Spleen (tissue), 11 donors: ENCODE data around the gene PTPRM. TPM values are rescaled to one million over a fixed set of nuclear protein-coding genes. Genes with fewer than 3 reads are reported as not detected.

Experiments
- DNase-seq: peaks from one replicate; pipeline ENCODE4 v3.0.0-alpha.2; 2020
- H3K27ac ChIP-seq, 8 donors: fragments of 200-600 bp; sonication (generic) in 7 of 8; 1 replicate in 4 of 8; 2 replicates in 4 of 8; pipeline versions ENCODE4 v1.5.0 to v1.8.0; 2016 to 2021; ENCODE audit warnings: inconsistent platforms in 4 of 8, mild to moderate bottlenecking in 4 of 8, moderate library complexity in 1 of 8
- H3K27me3 ChIP-seq, 7 donors: fragments of 200-600 bp; sonication (generic) in 6 of 7; replicated peaks in 1 of 7; 1 replicate in 4 of 7; 2 replicates in 3 of 7; pipeline versions ENCODE4 v1.5.0 to v1.8.0; 2016 to 2021; ENCODE audit warnings: inconsistent platforms in 3 of 7, mild to moderate bottlenecking in 1 of 7
- H3K36me3 ChIP-seq, 6 donors: fragments of 200-600 bp; sonication (generic) in 5 of 6; 1 replicate in 4 of 6; 2 replicates in 2 of 6; pipeline versions ENCODE4 v1.5.0 to v1.8.0; 2016 to 2021; ENCODE audit warnings: inconsistent platforms in 2 of 6
- H3K4me1 ChIP-seq, 6 donors: fragments of 200-600 bp; sonication (generic) in 5 of 6; 1 replicate in 3 of 6; 2 replicates in 3 of 6; pipeline versions ENCODE4 v1.5.0 to v1.8.0; 2016 to 2021; ENCODE audit warnings: inconsistent platforms in 3 of 6
- H3K4me3 ChIP-seq, 8 donors: fragments of 200-600 bp; sonication (generic) in 7 of 8; 1 replicate in 4 of 8; 2 replicates in 4 of 8; pipeline versions ENCODE4 v1.5.0 to v1.8.0; 2016 to 2021; ENCODE audit warnings: inconsistent platforms in 4 of 8, mild to moderate bottlenecking in 4 of 8, moderate library complexity in 2 of 8
- H3K9me3 ChIP-seq, 8 donors: fragments of 200-600 bp; sonication (generic) in 7 of 8; 1 replicate in 4 of 8; 2 replicates in 4 of 8; pipeline versions ENCODE4 v1.5.0 to v1.8.0; 2016 to 2021; ENCODE audit warnings: inconsistent platforms in 4 of 8
- CTCF ChIP-seq, 11 experiments: fragments of 200-600 bp in 7 of 11; fragments of 450-650 bp in 4 of 11; sonication (generic) in 4 of 11; IDR thresholded peaks in 8 of 11; conservative IDR thresholded peaks in 3 of 11; 1 replicate in 7 of 11; 2 replicates in 4 of 11; pipeline versions ENCODE4 v1.4.0 to v1.8.0; 2016 to 2021; ENCODE audit warnings: antibody characterized with exemption in 11 of 11, inconsistent platforms in 4 of 11, mild to moderate bottlenecking in 1 of 11
- POLR2A ChIP-seq, 3 donors: fragments of 450-650 bp; IDR thresholded peaks; one replicate each; pipeline ENCODE4 v1.5.1; 2017; ENCODE audit warnings: antibody characterized with exemption in 3 of 3, mild to moderate bottlenecking in 1 of 3
- POLR2AphosphoS5 ChIP-seq, 3 donors: sonication (generic); formaldehyde crosslinking; IDR thresholded peaks; one replicate each; pipeline ENCODE4 v1.5.1; 2017; ENCODE audit warnings: antibody characterized with exemption in 3 of 3
- WGBS, 5 donors: extraction: QIAGEN DNeasy Blood & Tissue Kit in 3 of 5; methylation state at CpG; one replicate each; pipeline versions ENCODE4 v1.1.5 to v1.1.7; 2013 to 2018; 5-methylcytosine and 5-hydroxymethylcytosine counted together
- intact Hi-C: fragments of 100-400 bp; cut with DNase I; formaldehyde crosslinking; loops from one replicate; pipeline ENCODE4 v1.15.0; 2023; ENCODE audit warnings: low total_unique reads
- polyA plus RNA-seq, 3 donors: library from polyadenylated mRNA; stranded (reverse); fragments of 200-250 nt; gene quantifications; one replicate each; pipeline ENCODE4 v1.2.1, GENCODE V29; 2013
- total RNA-seq, 7 donors: library from RNA; depleted of rRNA in 3 of 7; stranded (reverse); fragments of >200 nt in 3 of 7; fragmentation: NEBNext Ultra II Directional in 4 of 7; extraction: Animal tissue kit (Norgen Biotek cat#: 25700) in 4 of 7; gene quantifications; one replicate each; pipeline versions ENCODE4 v1.1.0 to v1.2.1, GENCODE V29; 2016 to 2021
- donor health status: healthy with polysubstance abuse.
- donor health status: DM: no; HTN: no; CAD: no; lungs with moderate emphysema.
- donor health status: DM: no; HTN: no; CAD: no.
- donor health status: Bipolar disorder and iron deficiency.
- donor health status: healthy.
- donor health status: DM: no; HTN: no; CAD: no.
- donor health status: DM: yes; HTN: yes; CAD: no.

PTPRM gene
- total and polyA plus RNA-seq, 10 donors = 23.5 to 97.8 (median 62.8) TPM

GRCh38 chr18:7688580-7688979, 121.5 kb downstream of the PTPRM start:
- Histone ChIP-seq H3K27ac (no peak overlapping the region), H3K27me3 (no peaks in the 10 kb centered on the region), H3K9me3 (no peaks in the 10 kb centered on the region), H3K4me1 (peaks cover 0 to 8% (median 0%) of the 10 kb centered on the region in 6 donors), H3K4me3 (no peak overlapping the region), H3K36me3 (no peaks in the 10 kb centered on the region)
- 82 to 99% (median 89%) methylated on average over 3 of the region's 3 CpGs for WGBS, 5 donors
- intact Hi-C loops = no loop called here
- DNase-seq = no peak
- TF ChIP-seq CTCF (IDR thresholded peaks at IDR 0.05 in 8 of 11, conservative IDR thresholded peaks at IDR 0.05 in 3 of 11) (no peak), POLR2AphosphoS5 (IDR thresholded peaks at IDR 0.05) (no peak), POLR2A (IDR thresholded peaks at IDR 0.05) (no peak)

- DNase-seq = no peak
- no peaks in the 10 kb centered on the region for H3K27me3 ChIP-seq
- no peak overlapping the region for H3K4me3 ChIP-seq
- no peaks in the 10 kb centered on the region for H3K9me3 ChIP-seq
- intact Hi-C loops = no loop called here
- TF ChIP-seq POLR2AphosphoS5 (IDR thresholded peaks at IDR 0.05) (no peak), POLR2A (IDR thresholded peaks at IDR 0.05) (no peak), CTCF (IDR thresholded peaks at IDR 0.05 in 8 of 11, conservative IDR thresholded peaks at IDR 0.05 in 3 of 11) (no peak)
- no peak overlapping the region for H3K27ac ChIP-seq
- H3K4me1 ChIP-seq = no peaks in the 10 kb centered on the region
- no peaks in the 10 kb centered on the region for H3K36me3 ChIP-seq
- WGBS, 5 donors = 95 to 97% (median 96%) methylated on average over 3 of the region's 3 CpGs
These were observed 124.1 kb downstream of the PTPRM start for GRCh38 chr18:7691206-7691605.

DNA sequence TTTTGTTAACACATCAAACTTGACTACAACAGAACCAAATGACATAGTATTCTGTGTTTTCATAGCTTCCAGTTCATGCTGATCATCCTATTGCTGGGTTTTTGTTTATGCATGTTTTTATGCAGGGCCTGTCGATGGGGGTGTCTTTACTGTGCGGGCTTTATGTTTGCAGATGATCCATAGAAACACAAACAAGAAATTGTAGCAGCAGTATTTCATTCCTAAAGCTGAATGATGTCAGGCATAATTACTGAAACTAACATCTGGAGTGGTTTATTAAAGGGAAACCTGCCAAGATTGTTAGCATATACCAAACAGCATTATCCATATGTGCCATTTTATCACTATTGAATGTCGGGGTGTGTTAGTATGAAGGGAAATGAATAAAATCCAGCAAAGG, 129.7 kb downstream of the PTPRM start:
- no peaks in the 10 kb centered on the region for H3K36me3 ChIP-seq
- H3K27me3 ChIP-seq = no peaks in the 10 kb centered on the region
- TF ChIP-seq CTCF (IDR thresholded peaks at IDR 0.05 in 8 of 11, conservative IDR thresholded peaks at IDR 0.05 in 3 of 11) = no peak
- no peak for TF ChIP-seq POLR2A (IDR thresholded peaks at IDR 0.05)
- TF ChIP-seq POLR2AphosphoS5 (IDR thresholded peaks at IDR 0.05) = no peak
- H3K27ac ChIP-seq = no peak overlapping the region
- H3K4me3 ChIP-seq = no peak overlapping the region
- 87 to 95% (median 89%) methylated on average over 3 of the region's 3 CpGs for WGBS, 5 donors
- intact Hi-C loops = no loop called here
- DNase-seq = no peak
- peaks cover 0 to 5% (median 0%) of the 10 kb centered on the region in 8 donors for H3K9me3 ChIP-seq
- no peaks in the 10 kb centered on the region for H3K4me1 ChIP-seq

DNA sequence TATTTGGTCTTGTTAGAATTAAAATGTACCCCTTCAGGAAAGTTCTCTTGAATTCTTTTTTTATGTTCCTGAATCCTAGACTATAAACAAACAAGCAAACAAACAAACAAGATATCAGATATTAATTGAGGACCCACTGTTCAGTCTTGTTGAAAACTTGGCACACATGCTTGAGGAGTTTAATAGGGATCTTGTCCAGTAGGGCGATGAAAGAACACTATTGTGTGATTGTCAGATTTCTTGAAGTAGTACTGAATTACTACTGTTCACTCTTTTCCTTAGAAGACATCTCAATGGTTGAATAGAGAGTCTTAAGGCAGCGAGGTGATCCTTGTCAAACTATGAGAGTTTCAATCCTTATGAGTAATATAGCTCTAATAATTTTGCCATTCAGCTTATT, 130.2 kb downstream of the PTPRM start:
- 80 to 92% (median 83%) methylated on average over 2 of the region's 2 CpGs for WGBS, 5 donors
- no peaks in the 10 kb centered on the region for H3K36me3 ChIP-seq
- intact Hi-C loops = no loop called here
- peaks cover 0 to 5% (median 0%) of the 10 kb centered on the region in 8 donors for H3K9me3 ChIP-seq
- no peak overlapping the region for H3K27ac ChIP-seq
- no peak for DNase-seq
- TF ChIP-seq POLR2AphosphoS5 (IDR thresholded peaks at IDR 0.05) = no peak
- TF ChIP-seq CTCF (IDR thresholded peaks at IDR 0.05 in 8 of 11, conservative IDR thresholded peaks at IDR 0.05 in 3 of 11) = no peak
- no peak for TF ChIP-seq POLR2A (IDR thresholded peaks at IDR 0.05)
- H3K4me3 ChIP-seq = no peak overlapping the region
- H3K4me1 ChIP-seq = no peaks in the 10 kb centered on the region
- no peaks in the 10 kb centered on the region for H3K27me3 ChIP-seq
